RWPE2 (cell line): ENCODE measurements around the gene TBC1D3B.

ENCODE experiments used
- ATAC-seq: fragments of 200-7000 bp; cut with Tn5 transposase; 3 replicates; pipeline ENCODE4 v1.9.1; 2021; ENCODE audit warnings: low read depth
- DNase-seq: peaks from one replicate; pipeline ENCODE4 v3.0.0-alpha.2; 2020; ENCODE audit warnings: low spot score
- H3K27ac ChIP-seq: fragments of 450-650 bp; 2 replicates; pipeline ENCODE4 v1.5.1; 2017; ENCODE audit warnings: mild to moderate bottlenecking; ENCODE audit not compliant: poor library complexity, severe bottlenecking
- H3K27me3 ChIP-seq: fragments of 250-450 bp; sonication (Bioruptor Pico); 2 replicates; pipeline ENCODE4 v1.5.1; 2021; ENCODE audit warnings: mild to moderate bottlenecking, moderate library complexity; ENCODE audit not compliant: insufficient read depth, poor library complexity, severe bottlenecking
- H3K36me3 ChIP-seq: fragments of 250-450 bp; sonication (Bioruptor Pico); 2 replicates; pipeline ENCODE4 v1.5.1; 2020; ENCODE audit warnings: low read depth, mild to moderate bottlenecking, moderate library complexity
- H3K4me1 ChIP-seq: fragments of 250-450 bp; sonication (Bioruptor Pico); 2 replicates; pipeline ENCODE4 v1.5.1; 2021; ENCODE audit warnings: mild to moderate bottlenecking, moderate library complexity; ENCODE audit not compliant: insufficient read depth, poor library complexity, severe bottlenecking
- H3K4me3 ChIP-seq: fragments of 250-450 bp; sonication (Bioruptor Pico); 2 replicates; pipeline ENCODE4 v1.5.1; 2021; ENCODE audit warnings: mild to moderate bottlenecking, moderate library complexity; ENCODE audit not compliant: severe bottlenecking
- H3K9me3 ChIP-seq: fragments of 250-450 bp; sonication (Bioruptor Pico); 2 replicates; pipeline ENCODE4 v1.5.1; 2021; ENCODE audit warnings: mild to moderate bottlenecking, moderate library complexity; ENCODE audit not compliant: severe bottlenecking
- CTCF ChIP-seq: fragments of 450-650 bp; IDR thresholded peaks from one replicate; pipeline ENCODE4 v1.5.1; 2017; ENCODE audit warnings: mild to moderate bottlenecking, moderate library complexity; ENCODE audit not compliant: poor library complexity, severe bottlenecking

The TBC1D3B gene

GRCh38 chr17:36132421-36132831 is 44.0 kb downstream of the TBC1D3B start:
- no peak for DNase-seq
- no peak for TF ChIP-seq CTCF
- Histone ChIP-seq H3K27ac (no peak overlapping the region), H3K9me3 (no peaks in the 10 kb centered on the region), H3K4me3 (no peak overlapping the region), H3K27me3 (peaks cover 13% of the 10 kb centered on the region), H3K36me3 (no peaks in the 10 kb centered on the region), H3K4me1 (no peaks in the 10 kb centered on the region)
- ATAC-seq: no peak

- H3K27me3 ChIP-seq: peaks cover 13% of the 10 kb centered on the region
- no peaks in the 10 kb centered on the region for H3K4me1 ChIP-seq
- DNase-seq (no peak), ATAC-seq (no peak)
- no peak overlapping the region for H3K4me3 ChIP-seq
- no peak for TF ChIP-seq CTCF
- H3K27ac ChIP-seq: no peak overlapping the region
- no peaks in the 10 kb centered on the region for H3K36me3 ChIP-seq
- no peaks in the 10 kb centered on the region for H3K9me3 ChIP-seq
Measured at GRCh38 chr17:36131931-36132330, 44.5 kb downstream of the TBC1D3B start.

- no peak for ATAC-seq
- Histone ChIP-seq H3K4me1 (no peaks in the 10 kb centered on the region), H3K9me3 (no peaks in the 10 kb centered on the region), H3K27me3 (peaks cover 13% of the 10 kb centered on the region), H3K27ac (no peak overlapping the region), H3K36me3 (no peaks in the 10 kb centered on the region), H3K4me3 (no peak overlapping the region)
- peak; percentile 8 for TF ChIP-seq CTCF
- no peak for DNase-seq
Measured at GRCh38 chr17:36131421-36131820, 45.0 kb downstream of the TBC1D3B start.

- Histone ChIP-seq H3K4me3 (no peak overlapping the region), H3K4me1 (no peaks in the 10 kb centered on the region), H3K27ac (no peak overlapping the region), H3K27me3 (peaks cover 13% of the 10 kb centered on the region), H3K9me3 (no peaks in the 10 kb centered on the region), H3K36me3 (no peaks in the 10 kb centered on the region)
- no peak for TF ChIP-seq CTCF
- ATAC-seq (no peak), DNase-seq (no peak)
Measured at GRCh38 chr17:36130346-36130745, 46.1 kb downstream of the TBC1D3B start.

GRCh38 chr17:36129616-36130015 is 46.8 kb downstream of the TBC1D3B start:
- Histone ChIP-seq H3K27ac (no peak overlapping the region), H3K36me3 (no peaks in the 10 kb centered on the region), H3K27me3 (peaks cover 10% of the 10 kb centered on the region), H3K4me1 (no peaks in the 10 kb centered on the region), H3K4me3 (no peak overlapping the region), H3K9me3 (no peaks in the 10 kb centered on the region)
- DNase-seq (no peak), ATAC-seq (no peak)
- no peak for TF ChIP-seq CTCF
